SKM-1 (cell line): Measurements from ENCODE around the gene CRELD2.

Source experiments
- DNase-seq: peaks from one replicate; lab custom pipeline; 2025; ENCODE audit not compliant: unreplicated experiment; lab: John Stamatoyannopoulos, UW

CRELD2 gene

GRCh38 chr22:49887064-49887451 is 31.4 kb upstream of the CRELD2 start:
- DNase-seq = no peak

GRCh38 chr22:49887702-49888101 is 30.7 kb upstream of the CRELD2 start:
- DNase-seq = no peak

- no peak for DNase-seq
Observed at GRCh38 chr22:49889071-49889470, 29.4 kb upstream of the CRELD2 start.

DNA sequence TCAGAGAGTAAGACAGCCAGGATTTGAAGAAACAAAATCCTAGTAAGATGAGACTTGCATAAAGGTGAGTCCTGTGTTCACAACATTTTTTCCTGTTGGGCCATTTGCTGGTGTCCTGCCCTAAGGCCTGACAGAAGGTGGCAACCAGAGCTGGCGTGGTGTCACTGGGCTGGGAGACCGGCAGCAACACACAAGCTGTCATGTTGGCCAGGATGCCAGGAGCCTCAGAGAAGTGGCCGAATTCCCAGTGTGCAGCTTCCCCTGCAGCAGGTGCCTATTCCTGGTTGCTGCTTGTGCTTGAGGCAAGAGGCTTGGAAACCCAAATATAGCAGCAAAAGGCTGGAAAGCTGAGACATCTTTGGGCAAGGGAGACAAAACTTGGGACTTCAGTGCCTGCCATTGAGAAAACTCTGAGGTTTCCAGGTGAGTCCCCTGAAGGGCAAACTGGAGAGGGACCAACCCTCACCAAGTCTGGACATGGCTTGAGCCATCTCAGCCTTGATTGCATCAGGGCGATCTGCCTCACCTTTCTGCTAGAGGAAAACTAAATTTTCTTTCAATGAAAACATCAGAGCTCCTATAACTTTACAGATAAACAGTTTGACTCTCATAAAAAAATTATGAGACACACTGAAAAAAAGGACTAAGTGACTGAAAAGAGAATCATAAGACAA is 26.1 kb upstream of the CRELD2 start:
- no peak for DNase-seq

DNA sequence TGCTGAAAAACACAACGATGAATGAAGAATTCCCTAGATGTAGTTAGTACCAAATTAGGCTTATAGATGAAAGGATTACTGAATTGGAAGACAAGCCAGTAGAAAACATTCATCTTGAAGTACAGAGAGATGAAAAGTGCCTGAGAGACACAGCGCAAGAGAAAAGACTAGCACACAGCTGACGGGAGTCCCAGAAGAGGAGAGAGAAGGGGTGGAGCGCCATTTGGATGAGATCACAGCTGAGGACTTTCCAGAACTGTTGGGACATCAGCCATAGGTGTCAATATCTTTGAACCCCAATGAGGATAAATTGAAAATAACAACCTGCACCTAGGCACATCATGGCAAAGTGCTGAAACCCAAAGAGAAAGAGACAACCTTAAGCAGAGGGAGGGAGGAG is 25.4 kb upstream of the CRELD2 start:
- DNase-seq = no peak

DNA sequence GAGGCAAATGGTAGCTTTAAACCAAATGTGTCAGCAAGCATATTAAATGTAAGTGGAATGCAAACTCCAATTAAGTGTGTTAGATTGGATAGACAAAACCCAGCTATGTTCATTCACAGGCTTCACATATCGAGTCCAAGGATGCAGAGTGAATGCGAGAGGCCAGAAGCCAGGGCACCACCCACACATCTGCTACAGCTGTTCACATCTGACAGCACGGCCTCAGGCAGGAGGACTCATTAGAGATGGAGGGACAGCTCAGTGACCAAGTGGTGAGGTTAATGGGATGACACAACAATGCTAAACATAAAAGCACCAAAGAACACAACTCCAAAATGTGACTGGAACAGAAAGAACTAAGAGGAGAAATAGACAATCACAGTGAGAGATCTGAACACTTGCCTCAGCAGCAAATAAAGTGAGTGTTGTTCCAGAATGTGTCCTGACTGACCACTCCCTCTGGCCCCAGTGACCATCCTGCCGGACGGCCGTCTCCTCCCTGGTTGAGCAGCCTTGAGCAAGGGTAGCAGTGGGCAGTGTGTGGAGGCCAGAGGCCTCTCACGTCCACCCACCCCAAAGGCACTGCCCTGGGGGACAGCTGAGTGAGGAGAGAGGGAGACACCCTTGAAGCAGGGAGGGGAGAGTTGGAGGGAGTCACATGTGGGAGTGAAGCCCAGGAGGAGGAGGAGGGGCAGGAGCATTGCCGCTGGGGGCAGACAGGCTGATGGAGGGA is 23.9 kb upstream of the CRELD2 start:
- no peak for DNase-seq

DNA sequence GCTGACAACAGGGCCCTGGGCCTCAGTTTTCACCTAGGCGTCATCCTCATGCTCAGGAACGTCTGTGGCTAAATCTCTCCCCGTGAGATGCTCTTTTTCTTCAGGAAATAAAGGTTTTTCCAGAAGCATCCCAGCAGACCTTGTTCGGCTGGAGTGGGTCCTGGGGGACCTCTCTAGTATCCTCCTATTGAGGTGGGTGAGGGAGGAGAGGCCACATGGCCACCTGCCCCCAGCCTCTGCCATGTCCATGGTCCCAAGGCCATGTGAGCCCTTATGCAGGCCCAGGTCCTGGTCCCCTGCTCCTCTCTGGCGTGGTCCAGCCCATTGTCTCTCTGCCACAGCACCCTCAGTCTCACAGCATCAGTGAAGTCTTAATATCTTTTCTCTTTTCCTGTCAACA is 22.2 kb upstream of the CRELD2 start:
- no peak for DNase-seq

DNA sequence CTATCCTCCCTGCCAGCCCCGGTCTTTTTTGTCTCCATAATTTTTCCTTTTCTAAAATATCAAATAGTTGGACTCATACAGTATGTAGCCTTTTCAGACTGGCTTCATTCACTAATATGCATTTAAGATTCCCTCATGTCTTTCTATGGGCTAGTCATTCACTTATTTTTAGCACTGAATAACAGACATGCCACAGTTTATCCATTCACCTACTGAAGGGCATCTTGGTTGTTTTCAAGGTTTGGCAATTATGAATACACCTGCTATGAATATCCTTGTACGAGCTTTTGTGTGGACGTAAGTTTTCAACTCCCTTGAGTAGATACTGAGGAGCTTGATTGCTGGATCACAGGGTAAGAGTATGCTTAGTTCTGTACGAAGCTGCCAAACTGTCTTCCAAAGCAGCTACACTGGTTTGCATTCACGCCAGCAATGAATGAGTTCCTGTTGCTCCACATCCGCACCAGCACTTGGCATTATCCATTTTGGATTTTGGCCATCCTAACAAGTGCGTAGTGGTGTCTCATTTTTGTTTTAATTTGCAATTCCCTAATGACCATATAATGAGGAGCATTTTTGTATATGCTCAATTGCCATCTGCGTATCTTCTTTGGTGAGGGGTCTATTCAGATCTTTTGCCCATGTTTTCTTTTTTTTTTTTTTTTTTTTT is 21.3 kb upstream of the CRELD2 start:
- no peak for DNase-seq

DNA sequence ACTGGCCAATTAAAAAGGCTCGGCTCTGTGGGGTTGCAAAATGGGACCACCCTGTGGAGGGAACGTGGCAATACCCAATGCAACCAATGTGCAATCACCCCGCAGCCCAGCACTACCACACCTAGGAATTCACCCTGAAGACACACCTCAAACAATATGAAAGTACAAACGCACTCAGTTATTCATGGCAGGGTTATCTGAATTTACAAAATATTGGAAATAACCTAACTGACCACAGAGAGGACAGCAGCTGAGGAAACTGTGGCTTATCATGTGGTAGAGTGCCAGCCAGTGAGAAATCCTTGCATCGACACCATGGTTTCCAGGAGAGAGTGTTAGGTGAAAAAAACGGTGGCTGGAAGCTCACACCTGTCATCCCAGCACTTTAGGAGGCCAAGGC is 18.9 kb upstream of the CRELD2 start:
- DNase-seq = no peak

DNA sequence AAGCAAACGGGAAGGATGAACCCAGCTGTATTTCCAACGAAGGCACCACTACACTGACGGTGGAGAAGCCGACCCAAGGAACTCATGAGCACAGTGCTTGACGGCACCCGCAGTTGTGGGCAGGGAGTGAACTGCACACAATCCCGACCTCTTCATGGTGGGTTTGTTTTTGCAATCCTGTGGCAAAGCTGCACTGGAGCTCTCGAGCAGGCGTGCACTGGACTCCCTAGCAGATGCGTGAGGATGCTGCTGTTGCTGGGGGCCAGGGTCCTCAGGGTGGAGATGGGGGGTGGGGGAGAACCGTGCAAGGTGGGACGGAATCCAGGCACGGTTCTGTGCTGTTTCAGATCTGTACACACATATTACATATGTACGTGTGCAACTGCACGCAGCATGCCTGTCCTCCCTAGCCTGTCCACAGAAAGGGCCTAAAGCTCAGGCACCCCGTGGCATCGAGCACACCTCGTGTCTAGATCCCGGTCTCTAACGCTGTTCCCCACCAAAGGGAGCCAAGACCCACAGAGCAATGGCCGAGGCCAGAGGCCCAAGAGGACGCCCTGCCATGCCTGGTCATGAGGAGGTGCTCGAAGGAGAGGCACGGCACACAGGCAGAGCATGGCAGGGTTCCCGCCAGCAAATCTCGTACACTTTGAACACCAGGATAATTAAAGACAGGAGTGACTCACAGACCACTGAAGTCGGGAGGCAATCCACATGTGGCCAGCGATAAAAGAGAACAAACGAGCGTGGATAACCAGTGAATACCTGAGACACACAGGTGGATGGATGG is 17.8 kb upstream of the CRELD2 start:
- no peak for DNase-seq

GRCh38 chr22:49901457-49901856 is 17.0 kb upstream of the CRELD2 start:
- no peak for DNase-seq

GRCh38 chr22:49903322-49904039 is 15.0 kb upstream of the CRELD2 start:
- DNase-seq = no peak

GRCh38 chr22:49904040-49904369 is 14.4 kb upstream of the CRELD2 start:
- no peak for DNase-seq

DNA sequence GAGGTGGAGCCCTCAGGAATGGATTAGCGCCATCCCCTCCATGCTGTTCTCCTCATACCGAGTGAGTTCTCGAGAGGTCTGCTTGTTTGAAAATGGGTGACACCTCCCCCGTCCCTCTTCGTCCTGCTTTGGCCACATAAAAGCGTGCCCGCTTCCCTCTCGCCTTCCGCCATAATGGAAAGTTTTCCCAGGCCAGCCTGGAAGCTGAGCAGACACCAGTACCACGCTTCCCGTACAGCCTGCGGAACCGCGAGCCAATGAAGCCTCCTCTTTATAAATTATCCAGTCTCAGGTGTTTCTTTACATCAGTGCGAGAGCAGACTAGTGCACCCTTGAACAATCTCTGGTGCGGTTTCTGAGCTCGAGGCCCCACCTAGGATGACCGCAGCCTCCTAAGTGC is 13.0 kb upstream of the CRELD2 start:
- DNase-seq = no peak

DNA sequence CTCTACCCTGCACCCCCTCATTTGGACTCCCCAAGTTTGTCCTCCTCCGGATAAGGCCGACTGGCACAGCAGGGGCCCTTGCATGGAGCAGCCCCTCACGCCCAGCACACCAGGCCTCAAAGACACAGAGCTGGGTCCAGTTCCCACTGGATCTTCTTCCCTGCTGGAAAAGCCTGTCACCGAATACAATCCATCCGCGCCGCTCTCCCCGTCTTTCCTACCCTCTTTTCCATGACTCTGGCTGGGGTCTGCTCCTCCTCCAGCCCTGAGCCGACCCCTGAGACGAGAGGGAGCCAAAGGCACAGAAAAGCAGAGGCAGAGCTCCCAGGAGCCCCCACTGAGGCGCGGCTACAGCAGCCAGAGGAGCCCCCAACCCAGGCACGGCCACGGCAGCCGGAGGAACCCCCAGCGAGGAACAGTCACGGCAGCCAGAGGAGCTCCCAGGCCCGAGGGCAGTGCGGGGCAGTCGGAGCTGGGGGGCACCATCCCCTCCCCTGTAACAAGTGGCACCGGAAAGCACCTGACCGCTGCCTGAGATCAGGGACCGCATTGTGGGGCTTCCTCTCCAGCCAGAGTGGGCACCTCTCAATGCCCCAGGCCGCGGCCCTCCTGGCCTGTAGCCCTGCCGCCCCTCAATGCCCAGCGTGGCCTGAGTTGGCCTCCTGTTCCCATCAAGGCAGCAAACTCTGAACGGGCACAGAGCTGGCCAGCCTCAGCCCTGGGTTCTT is 12.2 kb upstream of the CRELD2 start:
- no peak for DNase-seq

GRCh38 chr22:49906799-49907290 is 11.6 kb upstream of the CRELD2 start:
- DNase-seq = no peak

GRCh38 chr22:49907807-49908206 is 10.6 kb upstream of the CRELD2 start:
- no peak for DNase-seq

GRCh38 chr22:49909476-49910205 is 8.8 kb upstream of the CRELD2 start:
- no peak for DNase-seq
